ENCODE data around the gene ZFYVE27.
A peak's percentile ranks its signal among the peaks of the same experiment; 100 is the strongest.
"Not testable (repeated sequence)": the region's sequence is repeated elsewhere in the genome, so short reads cannot be mapped to it uniquely, and the experiment has no call there.

The ZFYVE27 gene

GRCh38 chr10:97736902-97737769 lies at the start of gene ZFYVE27:
TSS of gene ZFYVE27 (plus strand) at chr10:97737128. CDS start at chr10:97738478, 1,350 bp downstream.
- H3K4me3 ChIP-seq (ENCODE audit: low read length) = peak within 1 kb of the TSS; percentile 82
- no peak for TF ChIP-seq ZNF274 (IDR thresholded peaks at IDR 0.05; ENCODE audit: low read depth, low read length)

- peak overlapping the region; percentile 59; the same call in 1 of the 2 replicates for H3K4me3 ChIP-seq (ENCODE audit: low read length)
- no peak for TF ChIP-seq ZNF274 (IDR thresholded peaks at IDR 0.05; ENCODE audit: low read depth, low read length)
These were observed 48.8 kb upstream of the ZFYVE27 start for GRCh38 chr10:97687785-97688781.

- H3K4me3 ChIP-seq (ENCODE audit: low read length) = no peak overlapping the region
- TF ChIP-seq ZNF274 (IDR thresholded peaks at IDR 0.05; ENCODE audit: low read depth, low read length) = no peak
These were observed 47.3 kb upstream of the ZFYVE27 start for GRCh38 chr10:97689559-97690020.

- no peak for TF ChIP-seq ZNF274 (IDR thresholded peaks at IDR 0.05; ENCODE audit: low read depth, low read length)
- no peak overlapping the region for H3K4me3 ChIP-seq (ENCODE audit: low read length)
These were observed 46.8 kb upstream of the ZFYVE27 start for GRCh38 chr10:97690133-97690532.

GRCh38 chr10:97698072-97698655 lies 38.8 kb upstream of the ZFYVE27 start:
- H3K4me3 ChIP-seq (ENCODE audit: low read length) = not testable (repeated sequence)

- no peak overlapping the region for H3K4me3 ChIP-seq (ENCODE audit: low read length)
- TF ChIP-seq ZNF274 (IDR thresholded peaks at IDR 0.05; ENCODE audit: low read depth, low read length) = no peak
These were observed 35.4 kb upstream of the ZFYVE27 start for GRCh38 chr10:97701438-97702069.

GRCh38 chr10:97703398-97704067 lies 33.4 kb upstream of the ZFYVE27 start:
- TF ChIP-seq ZNF274 (IDR thresholded peaks at IDR 0.05; ENCODE audit: low read depth, low read length) = no peak
- H3K4me3 ChIP-seq (ENCODE audit: low read length) = no peak overlapping the region

GRCh38 chr10:97704341-97704740 lies 32.6 kb upstream of the ZFYVE27 start:
- no peak overlapping the region for H3K4me3 ChIP-seq (ENCODE audit: low read length)
- no peak for TF ChIP-seq ZNF274 (IDR thresholded peaks at IDR 0.05; ENCODE audit: low read depth, low read length)

GRCh38 chr10:97705006-97705670 lies 31.8 kb upstream of the ZFYVE27 start:
- no peak overlapping the region for H3K4me3 ChIP-seq (ENCODE audit: low read length)
- TF ChIP-seq ZNF274 (IDR thresholded peaks at IDR 0.05; ENCODE audit: low read depth, low read length) = no peak

GRCh38 chr10:97707134-97707861 lies 29.6 kb upstream of the ZFYVE27 start:
- TF ChIP-seq ZNF274 (IDR thresholded peaks at IDR 0.05; ENCODE audit: low read depth, low read length) = no peak
- no peak overlapping the region for H3K4me3 ChIP-seq (ENCODE audit: low read length)

GRCh38 chr10:97708167-97708566 lies 28.8 kb upstream of the ZFYVE27 start:
- no peak for TF ChIP-seq ZNF274 (IDR thresholded peaks at IDR 0.05; ENCODE audit: low read depth, low read length)
- H3K4me3 ChIP-seq (ENCODE audit: low read length) = no peak overlapping the region
